GM23338 (cell line): ENCODE measurements around the gene STRA8.

Experiments used
- CREB1 ChIP-seq: fragments of 250-450 bp; sonication (Bioruptor Pico); IDR thresholded peaks from 2 replicates; pipeline ENCODE4 v1.5.0; 2020; ENCODE audit warnings: low read depth, mild to moderate bottlenecking, moderate library complexity
- CTCF ChIP-seq, 2 experiments: fragments of 200-600 bp in 1 of 2; sonication (generic) in 1 of 2; conservative IDR thresholded peaks; 2 replicates each; pipeline versions ENCODE4 v1.5.1 to v1.6.1; 2016 to 2017; ENCODE audit warnings: antibody characterized with exemption in 2 of 2, low read depth in 2 of 2, mild to moderate bottlenecking in 2 of 2, moderate library complexity in 1 of 2
- EZH2 ChIP-seq: fragments of 200-600 bp; sonication (generic); IDR thresholded peaks from one replicate; pipeline ENCODE4 v1.8.0; 2017; ENCODE audit warnings: antibody characterized with exemption, mild to moderate bottlenecking, low read depth; ENCODE audit not compliant: unreplicated experiment
- NANOG ChIP-seq: IDR thresholded peaks from 2 replicates; pipeline ENCODE4 v1.6.1; 2016; ENCODE audit warnings: antibody characterized with exemption, borderline replicate concordance
- REST ChIP-seq: IDR thresholded peaks from one replicate; pipeline ENCODE4 v1.6.1; 2018; ENCODE audit warnings: antibody characterized with exemption; ENCODE audit not compliant: unreplicated experiment

- TF ChIP-seq EZH2 (no peak), CREB1 (CRISPR knock-in tag) (no peak), REST (no peak), CTCF (conservative IDR thresholded peaks at IDR 0.05; ENCODE audit: low read depth in 2 of 2) (0 out of 4 replicates have a peak, but pooled peaks of 1 of the 2 experiments have one; percentile 4), NANOG (no peak)
Observed at GRCh38 chr7:135270577-135271254, 37.1 kb downstream of the STRA8 start.
